NCI-H1048 (cell line): Measurements from ENCODE around the gene TTC23.

Experiments used
- DNase-seq: peaks from one replicate; lab custom pipeline; 2025; lab: John Stamatoyannopoulos, UW

Gene TTC23

GRCh38 chr15:99102332-99103235, 146.8 kb downstream of the TTC23 start:
- DNase-seq = no peak

GRCh38 chr15:99101501-99101900, 147.9 kb downstream of the TTC23 start:
- DNase-seq = no peak

GRCh38 chr15:99100245-99101173, 148.9 kb downstream of the TTC23 start:
- no peak for DNase-seq

- DNase-seq = no peak
Observed at GRCh38 chr15:99099661-99100060, 149.7 kb downstream of the TTC23 start.

GRCh38 chr15:99098991-99099390, 150.4 kb downstream of the TTC23 start:
- no peak for DNase-seq

GRCh38 chr15:99098426-99098825, 151.0 kb downstream of the TTC23 start:
- DNase-seq = no peak

- no peak for DNase-seq
Observed at GRCh38 chr15:99097441-99098410, 151.7 kb downstream of the TTC23 start.

GRCh38 chr15:99096894-99097426, 152.4 kb downstream of the TTC23 start:
- DNase-seq = no peak

GRCh38 chr15:99096173-99096893, 153.0 kb downstream of the TTC23 start:
- no peak for DNase-seq

- no peak for DNase-seq
Observed at GRCh38 chr15:99095626-99096025, 153.8 kb downstream of the TTC23 start.

- no peak for DNase-seq
Observed at GRCh38 chr15:99092554-99093172, 156.7 kb downstream of the TTC23 start.

GRCh38 chr15:99090938-99091337, 158.4 kb downstream of the TTC23 start:
- DNase-seq = no peak

GRCh38 chr15:99090011-99090699, 159.2 kb downstream of the TTC23 start:
- no peak for DNase-seq

GRCh38 chr15:99087405-99087943, 161.9 kb downstream of the TTC23 start:
- no peak for DNase-seq

GRCh38 chr15:99086327-99086667, 163.1 kb downstream of the TTC23 start:
- DNase-seq = no peak
